ENCODE results near the gene SCAMP1. TPM values are rescaled to one million over a fixed set of nuclear protein-coding genes. Genes with fewer than 3 reads are reported as not detected.

SCAMP1 gene
- 22.1 TPM for total RNA-seq
- 10 to 100 TPM; 37.4 to 44.8 (median 42.7) TPM for polyA plus RNA-seq

- Histone ChIP-seq H3K27ac (ENCODE audit: insufficient read depth, low read length, poor library complexity, severe bottlenecking) (peak within 1 kb of the TSS; percentile 83), H3K9me3 (ENCODE audit: control insufficient read depth in 2 of 2, low read length in 2 of 2) (no peaks in the 10 kb centered on the region), H3K4me1 (ENCODE audit: control insufficient read depth, insufficient read depth, low read length, poor library complexity, severe bottlenecking) (peaks cover 29% of the 10 kb centered on the region), H3K4me3 (ENCODE audit: low read depth, low read length) (peak within 1 kb of the TSS; percentile 86), H3K36me3 (ENCODE audit: control insufficient read depth, insufficient read depth, low read length) (no peaks in the 10 kb centered on the region), H3K27me3 (ENCODE audit: control insufficient read depth, insufficient read depth, low read length) (no peaks in the 10 kb centered on the region)
- Mint-ChIP-seq H3K4me1 (peaks cover 36 to 69% (median 49%) of the 10 kb centered on the region in 4 donors), H3K27ac (peak within 1 kb of the TSS; percentile 89 to 97 (median 95)), H3K4me3 (peak within 1 kb of the TSS; percentile 97 to 98 (median 98)), H3K27me3 (no peaks in the 10 kb centered on the region), H3K36me3 (no peaks in the 10 kb centered on the region), H3K9me3 (peaks cover 0 to 2% (median 0%) of the 10 kb centered on the region in 7 donors)
- peak; percentile 83 to 94 (median 94) for DNase-seq
- ATAC-seq (ENCODE audit: low read depth in 2 of 2), result peak; percentile 85 to 87
Measured at GRCh38 chr5:78359831-78360673, at the start of gene SCAMP1. Gene SCAMP1 (plus strand): TSS chr5:78360617. CDS start chr5:78360672, 55 bp downstream.

GRCh38 chr5:78317515-78317914 is 42.9 kb upstream of the SCAMP1 start:
- Mint-ChIP-seq H3K36me3 (no peaks in the 10 kb centered on the region), H3K4me3 (no peak overlapping the region), H3K27me3 (peaks cover 28% of the 10 kb centered on the region), H3K4me1 (no peaks in the 10 kb centered on the region), H3K9me3 (no peaks in the 10 kb centered on the region), H3K27ac (no peak overlapping the region)
- H3K27ac ChIP-seq (ENCODE audit: insufficient read depth, low read length, poor library complexity, severe bottlenecking), result no peak overlapping the region
- no peaks in the 10 kb centered on the region for H3K4me1 ChIP-seq (ENCODE audit: control insufficient read depth, insufficient read depth, low read length, poor library complexity, severe bottlenecking)
- H3K27me3 ChIP-seq (ENCODE audit: control insufficient read depth, insufficient read depth, low read length), result peaks cover 10% of the 10 kb centered on the region
- DNase-seq (no peak), ATAC-seq (ENCODE audit: low read depth in 2 of 2) (no peak)
- no peaks in the 10 kb centered on the region for H3K9me3 ChIP-seq (ENCODE audit: control insufficient read depth in 2 of 2, low read length in 2 of 2)
- no peaks in the 10 kb centered on the region for H3K36me3 ChIP-seq (ENCODE audit: control insufficient read depth, insufficient read depth, low read length)
- no peak overlapping the region for H3K4me3 ChIP-seq (ENCODE audit: low read depth, low read length)

GRCh38 chr5:78318337-78318736 is 42.1 kb upstream of the SCAMP1 start:
- no peak overlapping the region for H3K4me3 ChIP-seq (ENCODE audit: low read depth, low read length)
- H3K36me3 Mint-ChIP-seq, result no peaks in the 10 kb centered on the region
- no peak overlapping the region for H3K4me3 Mint-ChIP-seq
- no peaks in the 10 kb centered on the region for H3K36me3 ChIP-seq (ENCODE audit: control insufficient read depth, insufficient read depth, low read length)
- H3K4me1 ChIP-seq (ENCODE audit: control insufficient read depth, insufficient read depth, low read length, poor library complexity, severe bottlenecking), result no peaks in the 10 kb centered on the region
- H3K9me3 Mint-ChIP-seq, result no peaks in the 10 kb centered on the region
- no peak for ATAC-seq (ENCODE audit: low read depth in 2 of 2)
- no peak overlapping the region for H3K27ac ChIP-seq (ENCODE audit: insufficient read depth, low read length, poor library complexity, severe bottlenecking)
- no peaks in the 10 kb centered on the region for H3K4me1 Mint-ChIP-seq
- no peaks in the 10 kb centered on the region for H3K9me3 ChIP-seq (ENCODE audit: control insufficient read depth in 2 of 2, low read length in 2 of 2)
- no peak overlapping the region for H3K27ac Mint-ChIP-seq
- DNase-seq, result no peak
- H3K27me3 ChIP-seq (ENCODE audit: control insufficient read depth, insufficient read depth, low read length), result peaks cover 7% of the 10 kb centered on the region
- peaks cover 22% of the 10 kb centered on the region for H3K27me3 Mint-ChIP-seq

GRCh38 chr5:78320401-78320800 is 40.0 kb upstream of the SCAMP1 start:
- Mint-ChIP-seq H3K27me3 (peaks cover 26% of the 10 kb centered on the region), H3K4me3 (no peak overlapping the region), H3K4me1 (no peaks in the 10 kb centered on the region), H3K36me3 (no peaks in the 10 kb centered on the region), H3K27ac (no peak overlapping the region), H3K9me3 (no peaks in the 10 kb centered on the region)
- DNase-seq, result peak; percentile 1 to 34 (median 17)
- no peak for ATAC-seq (ENCODE audit: low read depth in 2 of 2)
- H3K9me3 ChIP-seq (ENCODE audit: control insufficient read depth in 2 of 2, low read length in 2 of 2), result no peaks in the 10 kb centered on the region
- no peaks in the 10 kb centered on the region for H3K4me1 ChIP-seq (ENCODE audit: control insufficient read depth, insufficient read depth, low read length, poor library complexity, severe bottlenecking)
- H3K27ac ChIP-seq (ENCODE audit: insufficient read depth, low read length, poor library complexity, severe bottlenecking), result no peak overlapping the region
- peaks cover 8% of the 10 kb centered on the region for H3K27me3 ChIP-seq (ENCODE audit: control insufficient read depth, insufficient read depth, low read length)
- no peak overlapping the region for H3K4me3 ChIP-seq (ENCODE audit: low read depth, low read length)
- H3K36me3 ChIP-seq (ENCODE audit: control insufficient read depth, insufficient read depth, low read length), result no peaks in the 10 kb centered on the region

- Histone ChIP-seq H3K27me3 (ENCODE audit: control insufficient read depth, insufficient read depth, low read length) (peaks cover 10% of the 10 kb centered on the region), H3K36me3 (ENCODE audit: control insufficient read depth, insufficient read depth, low read length) (no peaks in the 10 kb centered on the region), H3K4me3 (ENCODE audit: low read depth, low read length) (no peak overlapping the region), H3K4me1 (ENCODE audit: control insufficient read depth, insufficient read depth, low read length, poor library complexity, severe bottlenecking) (no peaks in the 10 kb centered on the region), H3K9me3 (ENCODE audit: control insufficient read depth in 2 of 2, low read length in 2 of 2) (no peaks in the 10 kb centered on the region), H3K27ac (ENCODE audit: insufficient read depth, low read length, poor library complexity, severe bottlenecking) (no peak overlapping the region)
- no peak overlapping the region for H3K4me3 Mint-ChIP-seq
- ATAC-seq (ENCODE audit: low read depth in 2 of 2), result no peak
- H3K36me3 Mint-ChIP-seq, result no peaks in the 10 kb centered on the region
- DNase-seq, result no peak
- H3K27ac Mint-ChIP-seq, result no peak overlapping the region
- no peaks in the 10 kb centered on the region for H3K4me1 Mint-ChIP-seq
- H3K27me3 Mint-ChIP-seq, result peaks cover 25% of the 10 kb centered on the region
- H3K9me3 Mint-ChIP-seq, result no peaks in the 10 kb centered on the region
Measured at GRCh38 chr5:78323241-78323640, 37.2 kb upstream of the SCAMP1 start.

GRCh38 chr5:78326930-78327329 is 33.5 kb upstream of the SCAMP1 start:
- no peak for DNase-seq
- H3K27me3 ChIP-seq (ENCODE audit: control insufficient read depth, insufficient read depth, low read length), result peaks cover 6% of the 10 kb centered on the region
- H3K36me3 Mint-ChIP-seq, result no peaks in the 10 kb centered on the region
- H3K4me1 Mint-ChIP-seq, result no peaks in the 10 kb centered on the region
- no peak overlapping the region for H3K27ac Mint-ChIP-seq
- H3K27ac ChIP-seq (ENCODE audit: insufficient read depth, low read length, poor library complexity, severe bottlenecking), result no peak overlapping the region
- H3K4me3 Mint-ChIP-seq, result no peak overlapping the region
- ATAC-seq (ENCODE audit: low read depth in 2 of 2), result no peak
- peaks cover 26% of the 10 kb centered on the region for H3K27me3 Mint-ChIP-seq
- no peaks in the 10 kb centered on the region for H3K9me3 Mint-ChIP-seq
- no peaks in the 10 kb centered on the region for H3K36me3 ChIP-seq (ENCODE audit: control insufficient read depth, insufficient read depth, low read length)
- H3K4me1 ChIP-seq (ENCODE audit: control insufficient read depth, insufficient read depth, low read length, poor library complexity, severe bottlenecking), result no peaks in the 10 kb centered on the region
- H3K4me3 ChIP-seq (ENCODE audit: low read depth, low read length), result no peak overlapping the region
- no peaks in the 10 kb centered on the region for H3K9me3 ChIP-seq (ENCODE audit: control insufficient read depth in 2 of 2, low read length in 2 of 2)

GRCh38 chr5:78327761-78328510 is 32.5 kb upstream of the SCAMP1 start:
- Histone ChIP-seq H3K9me3 (ENCODE audit: control insufficient read depth in 2 of 2, low read length in 2 of 2) (no peaks in the 10 kb centered on the region), H3K4me1 (ENCODE audit: control insufficient read depth, insufficient read depth, low read length, poor library complexity, severe bottlenecking) (no peaks in the 10 kb centered on the region), H3K27me3 (ENCODE audit: control insufficient read depth, insufficient read depth, low read length) (peaks cover 6% of the 10 kb centered on the region), H3K36me3 (ENCODE audit: control insufficient read depth, insufficient read depth, low read length) (no peaks in the 10 kb centered on the region), H3K4me3 (ENCODE audit: low read depth, low read length) (no peak overlapping the region), H3K27ac (ENCODE audit: insufficient read depth, low read length, poor library complexity, severe bottlenecking) (no peak overlapping the region)
- Mint-ChIP-seq H3K4me1 (no peaks in the 10 kb centered on the region), H3K9me3 (peaks cover 0 to 2% (median 0%) of the 10 kb centered on the region in 7 donors), H3K4me3 (no peak overlapping the region), H3K27me3 (peaks cover 28% of the 10 kb centered on the region), H3K27ac (peak overlapping the region in 1 of 3 donors; percentile 64), H3K36me3 (no peaks in the 10 kb centered on the region)
- ATAC-seq (ENCODE audit: low read depth in 2 of 2), result no peak
- DNase-seq, result no peak

All from CD4-positive, CD25-positive, alpha-beta regulatory T cell (primary cell).